ACC112 (cell line): ENCODE results near the gene AGAP3.

ENCODE experiments used
- H2AFZ ChIP-seq: fragments of 200-600 bp; sonication (generic); one replicate; pipeline ENCODE4 v1.6.0; 2017; ENCODE audit warnings: antibody characterized with exemption, low read length; ENCODE audit not compliant: unreplicated experiment
- H3K27ac ChIP-seq: fragments of 200-600 bp; sonication (generic); 2 replicates; pipeline ENCODE4 v1.5.1; 2014; ENCODE audit warnings: low read depth, mild to moderate bottlenecking, antibody characterized with exemption, low read length, moderate library complexity
- H3K27me3 ChIP-seq: fragments of 200-600 bp; sonication (generic); 2 replicates; pipeline ENCODE4 v1.6.1; 2014; ENCODE audit warnings: mild to moderate bottlenecking, antibody characterized with exemption, low read length, moderate library complexity, mixed read lengths; ENCODE audit not compliant: insufficient read depth
- H3K36me3 ChIP-seq: fragments of 200-600 bp; sonication (generic); 2 replicates; pipeline ENCODE4 v1.6.1; 2016; ENCODE audit warnings: mild to moderate bottlenecking, antibody characterized with exemption, low read length, moderate library complexity, mixed read lengths; ENCODE audit not compliant: insufficient read depth
- H3K4me1 ChIP-seq: fragments of 200-600 bp; sonication (generic); one replicate; pipeline ENCODE4 v1.6.1; 2016; ENCODE audit warnings: low read length, mixed read lengths; ENCODE audit not compliant: insufficient read depth, unreplicated experiment, control insufficient read depth
- H3K4me3 ChIP-seq: fragments of 200-600 bp; sonication (generic); 2 replicates; pipeline ENCODE4 v1.5.1; 2014; ENCODE audit warnings: mild to moderate bottlenecking, low read depth, low read length
- H3K79me2 ChIP-seq: fragments of 200-600 bp; sonication (generic); one replicate; pipeline ENCODE4 v1.6.0; 2016; ENCODE audit warnings: low read length; ENCODE audit not compliant: control insufficient read depth, unreplicated experiment, insufficient read depth

Gene AGAP3

DNA sequence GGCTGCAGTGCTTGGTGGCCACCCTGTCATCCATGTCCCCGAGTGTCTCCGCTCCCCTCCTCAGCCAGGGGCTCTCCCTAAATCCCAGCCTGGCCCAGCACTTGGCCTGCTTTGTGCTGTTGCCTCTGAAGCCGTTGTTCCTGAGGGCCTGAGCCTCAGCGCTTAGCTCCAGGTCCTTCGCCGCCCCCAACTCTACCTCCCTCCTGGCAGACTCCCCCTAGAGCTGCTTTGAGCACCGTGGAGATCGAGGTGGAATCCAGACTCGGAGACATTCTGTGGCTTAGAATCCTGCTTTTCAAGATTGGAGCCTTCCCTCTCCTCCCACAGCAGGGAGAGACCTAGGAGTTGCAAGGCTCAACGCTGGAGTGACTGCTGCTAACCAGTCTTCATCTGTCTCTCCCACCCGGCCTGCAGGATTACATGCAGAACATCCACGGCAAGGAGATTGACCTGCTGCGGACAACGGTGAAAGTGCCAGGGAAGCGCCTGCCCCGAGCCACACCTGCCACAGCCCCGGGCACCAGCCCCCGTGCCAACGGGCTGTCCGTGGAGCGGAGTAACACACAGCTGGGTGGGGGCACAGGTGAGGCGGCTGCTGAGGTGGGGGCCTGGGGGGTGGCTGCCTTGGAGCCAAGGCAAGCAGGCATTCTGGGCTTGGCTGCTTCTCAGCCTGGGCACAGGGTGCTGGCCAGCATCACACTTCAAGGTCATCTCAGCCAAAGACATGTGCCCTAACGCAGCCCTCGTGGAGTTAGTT, 47.9 kb downstream of the AGAP3 start:
- Histone ChIP-seq H3K27me3 (no peaks in the 10 kb centered on the region), H3K4me1 (no peaks in the 10 kb centered on the region), H3K4me3 (no peak overlapping the region), H3K79me2 (no peaks in the 10 kb centered on the region), H3K36me3 (no peaks in the 10 kb centered on the region), H3K27ac (no peak overlapping the region), H2AFZ (no peak overlapping the region)

- Histone ChIP-seq H3K36me3 (no peaks in the 10 kb centered on the region), H3K4me1 (no peaks in the 10 kb centered on the region), H3K4me3 (no peak overlapping the region), H2AFZ (no peak overlapping the region), H3K27ac (no peak overlapping the region), H3K79me2 (no peaks in the 10 kb centered on the region), H3K27me3 (no peaks in the 10 kb centered on the region)
Measured at GRCh38 chr7:151134743-151135524, 48.7 kb downstream of the AGAP3 start.

GRCh38 chr7:151135525-151135845, 49.2 kb downstream of the AGAP3 start:
- Histone ChIP-seq H3K4me3 (no peak overlapping the region), H3K27me3 (no peaks in the 10 kb centered on the region), H3K36me3 (no peaks in the 10 kb centered on the region), H3K27ac (no peak overlapping the region), H3K4me1 (no peaks in the 10 kb centered on the region), H2AFZ (no peak overlapping the region), H3K79me2 (no peaks in the 10 kb centered on the region)

GRCh38 chr7:151135866-151136843, 49.9 kb downstream of the AGAP3 start:
- H3K79me2 ChIP-seq: no peaks in the 10 kb centered on the region
- no peaks in the 10 kb centered on the region for H3K27me3 ChIP-seq
- no peak overlapping the region for H3K27ac ChIP-seq
- no peaks in the 10 kb centered on the region for H3K4me1 ChIP-seq
- no peaks in the 10 kb centered on the region for H3K36me3 ChIP-seq
- no peak overlapping the region for H2AFZ ChIP-seq
- H3K4me3 ChIP-seq: no peak overlapping the region

DNA sequence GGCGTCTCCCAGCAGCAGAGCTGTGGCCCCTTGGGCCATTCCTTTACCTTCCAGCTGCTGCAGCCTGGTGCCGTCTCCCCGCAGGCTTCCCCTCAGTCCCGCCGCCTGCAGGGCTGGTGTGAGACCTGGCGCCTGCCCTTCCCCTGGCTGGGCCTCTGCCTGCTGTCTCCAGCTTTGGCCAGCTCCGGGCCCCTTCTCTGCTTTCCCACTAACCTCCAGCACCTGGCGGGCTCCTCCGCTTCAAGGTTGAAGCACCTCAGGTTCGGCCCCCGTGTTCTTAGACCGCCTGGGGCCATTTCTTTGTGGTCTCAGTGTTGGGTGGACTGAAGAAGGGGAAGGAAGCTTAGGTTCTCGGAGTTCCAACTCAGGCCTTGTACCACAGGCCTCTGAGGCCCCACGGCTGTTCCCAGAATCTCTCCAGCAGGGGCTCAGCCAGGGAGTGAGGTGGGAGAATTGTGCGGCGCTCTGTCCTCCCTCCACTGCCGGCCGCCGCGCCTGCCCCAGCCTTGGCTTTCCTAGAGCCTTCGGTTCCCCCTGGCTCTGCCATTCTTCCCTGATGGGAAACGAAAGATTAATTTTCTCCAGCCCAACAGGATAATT, 50.9 kb downstream of the AGAP3 start:
- H3K27ac ChIP-seq: no peak overlapping the region
- H3K4me3 ChIP-seq: no peak overlapping the region
- no peak overlapping the region for H2AFZ ChIP-seq
- H3K79me2 ChIP-seq: no peaks in the 10 kb centered on the region
- H3K36me3 ChIP-seq: no peaks in the 10 kb centered on the region
- H3K4me1 ChIP-seq: no peaks in the 10 kb centered on the region
- no peaks in the 10 kb centered on the region for H3K27me3 ChIP-seq

DNA sequence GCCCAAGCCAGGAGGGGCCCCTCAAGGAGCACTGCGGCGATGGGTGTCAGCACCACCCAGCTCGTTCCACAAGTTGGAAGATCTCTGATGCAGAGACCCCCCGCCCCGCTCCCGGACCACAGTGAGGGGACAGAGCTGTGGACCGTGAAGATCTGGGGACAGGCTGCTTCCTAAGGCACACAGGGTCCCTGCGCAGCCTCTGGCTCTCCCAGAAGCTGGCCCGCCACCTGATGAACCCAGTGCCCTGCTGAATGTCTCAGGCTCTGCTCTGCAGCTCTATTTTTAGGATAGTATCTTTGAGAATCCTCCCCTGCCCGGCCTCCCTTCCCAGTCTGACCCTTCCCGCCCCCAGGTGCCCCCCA, 51.5 kb downstream of the AGAP3 start:
- Histone ChIP-seq H3K4me3 (no peak overlapping the region), H3K36me3 (no peaks in the 10 kb centered on the region), H3K27ac (no peak overlapping the region), H3K4me1 (no peaks in the 10 kb centered on the region), H2AFZ (no peak overlapping the region), H3K27me3 (no peaks in the 10 kb centered on the region), H3K79me2 (no peaks in the 10 kb centered on the region)

GRCh38 chr7:151138153-151138851, 52.0 kb downstream of the AGAP3 start:
- Histone ChIP-seq H3K4me3 (no peak overlapping the region), H2AFZ (no peak overlapping the region), H3K27ac (no peak overlapping the region), H3K36me3 (no peaks in the 10 kb centered on the region), H3K27me3 (no peaks in the 10 kb centered on the region), H3K79me2 (no peaks in the 10 kb centered on the region), H3K4me1 (no peaks in the 10 kb centered on the region)

DNA sequence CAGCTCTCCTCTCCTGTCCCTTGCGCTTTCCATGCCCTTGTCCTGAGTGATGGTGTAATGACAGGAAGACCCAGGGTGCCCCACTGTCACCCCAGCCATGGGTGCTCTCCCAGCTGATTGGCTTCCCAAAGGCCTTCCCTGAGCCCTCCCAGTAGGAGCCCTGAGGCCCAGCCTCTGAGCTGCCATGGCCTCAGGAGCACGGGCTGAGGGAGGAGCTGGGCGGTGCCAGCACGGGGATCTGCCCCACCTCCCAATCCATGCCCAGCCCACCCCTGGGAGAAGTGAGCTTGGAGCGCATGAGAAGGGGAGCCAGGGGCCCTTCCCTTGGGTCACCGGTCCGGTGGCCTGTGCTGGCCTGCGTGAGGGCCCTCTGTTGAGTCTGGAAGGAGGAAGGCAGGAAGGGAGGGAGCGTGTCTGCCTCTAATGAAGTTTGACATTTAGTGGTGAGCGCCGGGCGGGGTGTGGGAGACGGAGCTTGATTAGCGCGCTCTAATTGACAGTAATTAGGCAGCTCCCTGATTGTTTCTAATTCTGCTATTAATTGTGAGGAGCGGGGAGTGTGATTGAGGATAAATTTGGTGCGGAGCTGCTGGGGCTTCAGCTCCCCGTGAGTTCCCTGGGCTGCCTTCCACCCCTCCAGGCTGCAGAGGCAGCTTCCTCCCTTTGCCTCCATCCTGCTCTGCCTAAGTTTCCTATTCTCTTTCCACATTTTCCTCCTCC, 53.0 kb downstream of the AGAP3 start:
- H3K4me1 ChIP-seq: no peaks in the 10 kb centered on the region
- no peaks in the 10 kb centered on the region for H3K79me2 ChIP-seq
- H3K27ac ChIP-seq: no peak overlapping the region
- no peaks in the 10 kb centered on the region for H3K36me3 ChIP-seq
- H2AFZ ChIP-seq: no peak overlapping the region
- H3K4me3 ChIP-seq: no peak overlapping the region
- H3K27me3 ChIP-seq: no peaks in the 10 kb centered on the region

GRCh38 chr7:151139791-151140190, 53.5 kb downstream of the AGAP3 start:
- H3K36me3 ChIP-seq: no peaks in the 10 kb centered on the region

More at GRCh38 chr7:151139791-151140190, 53.5 kb downstream of the AGAP3 start:
- H3K79me2 ChIP-seq: no peaks in the 10 kb centered on the region
- no peak overlapping the region for H3K4me3 ChIP-seq
- H3K27ac ChIP-seq: no peak overlapping the region
- H3K27me3 ChIP-seq: no peaks in the 10 kb centered on the region
- no peaks in the 10 kb centered on the region for H3K4me1 ChIP-seq
- H2AFZ ChIP-seq: no peak overlapping the region
